Fibroblast of the aortic adventitia (primary cell): ENCODE data around the gene KLF13. TPM values are rescaled to one million over a fixed set of nuclear protein-coding genes. Genes with fewer than 3 reads are reported as not detected.

Source experiments
- DNase-seq: peaks from one replicate; pipeline ENCODE4 v3.0.0-alpha.2; 2010; ENCODE audit warnings: low read depth
- H3K4me3 ChIP-seq: 2 replicates; pipeline ENCODE4 v1.5.1; 2011; ENCODE audit warnings: low read depth, mild to moderate bottlenecking, control low read depth, low read length, moderate library complexity
- CTCF ChIP-seq: IDR thresholded peaks from 2 replicates; pipeline ENCODE4 v1.5.1; 2011; ENCODE audit warnings: mild to moderate bottlenecking, low read length, control low read depth, inconsistent platforms; ENCODE audit not compliant: insufficient read depth
- total RNA-seq: library from RNA; depleted of rRNA; stranded (reverse); fragments of >200 nt; gene quantifications from 2 replicates; pipeline ENCODE4 v1.2.3, GENCODE V29; 2012; ENCODE audit warnings: low replicate concordance

Gene KLF13
- total RNA-seq, 1 donor: 40.4 TPM

GRCh38 chr15:31357148-31357547 lies 30.5 kb downstream of the KLF13 start:
- DNase-seq: no peak
- no peak for TF ChIP-seq CTCF
- H3K4me3 ChIP-seq: no peak overlapping the region

- no peak for DNase-seq
- no peak overlapping the region for H3K4me3 ChIP-seq
- TF ChIP-seq CTCF: no peak
Observed at GRCh38 chr15:31358163-31358562, 31.5 kb downstream of the KLF13 start.

GRCh38 chr15:31358957-31359701 lies 32.5 kb downstream of the KLF13 start:
- no peak overlapping the region for H3K4me3 ChIP-seq
- no peak for TF ChIP-seq CTCF
- no peak for DNase-seq

- no peak for TF ChIP-seq CTCF
- H3K4me3 ChIP-seq: no peak overlapping the region
- no peak for DNase-seq
Observed at GRCh38 chr15:31359702-31360111, 33.1 kb downstream of the KLF13 start.

GRCh38 chr15:31360158-31360561 lies 33.5 kb downstream of the KLF13 start:
- no peak for DNase-seq
- TF ChIP-seq CTCF: no peak
- no peak overlapping the region for H3K4me3 ChIP-seq

- DNase-seq: no peak
- TF ChIP-seq CTCF: no peak
- no peak overlapping the region for H3K4me3 ChIP-seq
Observed at GRCh38 chr15:31360843-31361763, 34.5 kb downstream of the KLF13 start.
